Tibial artery (tissue), 4 donors: ENCODE data around the gene RPGRIP1.
A peak's percentile ranks its signal among the peaks of the same experiment; 100 is the strongest.

Source experiments
- DNase-seq, 2 donors: peaks; one replicate each; pipeline ENCODE4 v3.0.0-alpha.2; 2019
- H3K27ac ChIP-seq, 2 donors: fragments of 200-600 bp; sonication (generic) in 1 of 2; 1 replicate in 1 of 2; 2 replicates in 1 of 2; pipeline ENCODE4 v1.5.1; 2018 to 2019; ENCODE audit warnings: mild to moderate bottlenecking in 1 of 2
- H3K27me3 ChIP-seq, 2 donors: fragments of 200-600 bp; sonication (generic) in 1 of 2; one replicate each; pipeline versions ENCODE4 v1.5.1 to v1.6.0; 2016 to 2019
- H3K36me3 ChIP-seq, 3 donors: fragments of 200-600 bp; sonication (generic) in 2 of 3; one replicate each; pipeline ENCODE4 v1.5.1; 2016 to 2019; ENCODE audit warnings: mild to moderate bottlenecking in 2 of 3
- H3K4me1 ChIP-seq, 4 donors: fragments of 200-600 bp; sonication (generic) in 2 of 4; 1 replicate in 3 of 4; 2 replicates in 1 of 4; pipeline ENCODE4 v1.5.1; 2016 to 2019
- H3K4me3 ChIP-seq, 2 donors: fragments of 200-600 bp; sonication (generic) in 1 of 2; 1 replicate in 1 of 2; 2 replicates in 1 of 2; pipeline ENCODE4 v1.5.1; 2018 to 2019; ENCODE audit warnings: mild to moderate bottlenecking in 2 of 2
- H3K9me3 ChIP-seq, 3 donors: fragments of 200-600 bp; sonication (generic) in 1 of 3; one replicate each; pipeline ENCODE4 v1.5.1; 2016 to 2019
- CTCF ChIP-seq, 2 experiments: fragments of 200-600 bp in 1 of 2; fragments of 450-650 bp in 1 of 2; IDR thresholded peaks; one replicate each; pipeline ENCODE4 v1.5.1; 2017 to 2019; ENCODE audit warnings: antibody characterized with exemption in 2 of 2, mild to moderate bottlenecking in 1 of 2, moderate library complexity in 1 of 2
- intact Hi-C: fragments of 100-400 bp; cut with DNase I; formaldehyde crosslinking; loops from one replicate; pipeline ENCODE4 v1.15.0; 2023; ENCODE audit warnings: low total_unique reads

RPGRIP1 gene

GRCh38 chr14:21262410-21262809 lies 17.5 kb upstream of the RPGRIP1 start:
- no peak for TF ChIP-seq CTCF (IDR thresholded peaks at IDR 0.05)
- Histone ChIP-seq H3K4me3 (no peak overlapping the region), H3K36me3 (peaks cover 20 to 54% (median 35%) of the 10 kb centered on the region in 3 donors), H3K9me3 (no peaks in the 10 kb centered on the region), H3K27ac (peak overlapping the region in 1 of 2 donors; percentile 19), H3K4me1 (peaks cover 0 to 91% (median 59%) of the 10 kb centered on the region in 4 donors), H3K27me3 (no peaks in the 10 kb centered on the region)
- intact Hi-C loops = no loop called here
- no peak for DNase-seq

- Histone ChIP-seq H3K36me3 (peaks cover 16 to 46% (median 35%) of the 10 kb centered on the region in 3 donors), H3K9me3 (no peaks in the 10 kb centered on the region), H3K27me3 (no peaks in the 10 kb centered on the region), H3K27ac (peak overlapping the region in 1 of 2 donors; percentile 3), H3K4me3 (no peak overlapping the region), H3K4me1 (peaks cover 0 to 90% (median 54%) of the 10 kb centered on the region in 4 donors)
- DNase-seq = no peak
- intact Hi-C loops = no loop called here
- TF ChIP-seq CTCF (IDR thresholded peaks at IDR 0.05) = no peak
Measured at GRCh38 chr14:21263284-21264024, 16.4 kb upstream of the RPGRIP1 start.

GRCh38 chr14:21264025-21264801 lies 15.7 kb upstream of the RPGRIP1 start:
- Histone ChIP-seq H3K27ac (peak overlapping the region in 1 of 2 donors; percentile 3), H3K27me3 (no peaks in the 10 kb centered on the region), H3K9me3 (no peaks in the 10 kb centered on the region), H3K4me1 (peaks cover 0 to 82% (median 50%) of the 10 kb centered on the region in 4 donors), H3K36me3 (peaks cover 16 to 43% (median 32%) of the 10 kb centered on the region in 3 donors), H3K4me3 (no peak overlapping the region)
- TF ChIP-seq CTCF (IDR thresholded peaks at IDR 0.05) = no peak
- intact Hi-C loops = no loop called here
- DNase-seq = no peak

GRCh38 chr14:21267431-21267845 lies 12.4 kb upstream of the RPGRIP1 start:
- no peak for DNase-seq
- Histone ChIP-seq H3K4me3 (peak overlapping the region; percentile 78 to 96), H3K9me3 (no peaks in the 10 kb centered on the region), H3K36me3 (peaks cover 9 to 19% (median 13%) of the 10 kb centered on the region in 3 donors), H3K27ac (peak overlapping the region; percentile 96 to 98), H3K27me3 (no peaks in the 10 kb centered on the region), H3K4me1 (peaks cover 0 to 62% (median 39%) of the 10 kb centered on the region in 4 donors)
- TF ChIP-seq CTCF (IDR thresholded peaks at IDR 0.05) = no peak
- intact Hi-C loops = no loop called here

- H3K9me3 ChIP-seq = no peaks in the 10 kb centered on the region
- H3K36me3 ChIP-seq = peaks cover 5 to 18% (median 7%) of the 10 kb centered on the region in 3 donors
- intact Hi-C loops = no loop called here
- peak overlapping the region; percentile 96 to 98 for H3K27ac ChIP-seq
- H3K4me1 ChIP-seq = peaks cover 0 to 56% (median 34%) of the 10 kb centered on the region in 4 donors
- no peak for DNase-seq
- peak overlapping the region; percentile 78 to 96 for H3K4me3 ChIP-seq
- H3K27me3 ChIP-seq = no peaks in the 10 kb centered on the region
- TF ChIP-seq CTCF (IDR thresholded peaks at IDR 0.05) = no peak
Measured at GRCh38 chr14:21267886-21268616, 11.8 kb upstream of the RPGRIP1 start.
